ENCODE results near the gene MFAP1. TPM values are rescaled to one million over a fixed set of nuclear protein-coding genes. Genes with fewer than 3 reads are reported as not detected.
A peak's percentile ranks its signal among the peaks of the same experiment; 100 is the strongest.
"Not testable (repeated sequence)": the region's sequence is repeated elsewhere in the genome, so short reads cannot be mapped to it uniquely, and the experiment has no call there.

MFAP1 gene
- total RNA-seq, 6 donors from 2014 or later, result 7.4 to 20.0 (median 17.5) TPM

GRCh38 chr15:43828061-43828657 is 3.7 kb upstream of the MFAP1 start:
- no peaks in the 10 kb centered on the region for H3K27me3 ChIP-seq
- no peak for DNase-seq
- H3K27ac ChIP-seq, result peak overlapping the region in 2 of 4 donors; percentile 76 to 81
- peaks cover 16 to 36% (median 23%) of the 10 kb centered on the region in 4 donors for H3K4me1 ChIP-seq
- H3K9me3 ChIP-seq, result no peaks in the 10 kb centered on the region
- 63 to 70% methylated on average over 6 of the region's 6 CpGs for WGBS, 2 donors
- no peak for ATAC-seq (ENCODE audit: low FRiP score in 2 of 2)
- no peaks in the 10 kb centered on the region for H3K36me3 ChIP-seq
- H3K4me3 ChIP-seq, result peak overlapping the region in 1 of 4 donors; percentile 57
- TF ChIP-seq CTCF (IDR thresholded peaks at IDR 0.05) (no peak), EP300 (IDR thresholded peaks at IDR 0.05) (no peak), POLR2A (IDR thresholded peaks at IDR 0.05) (no peak), POLR2AphosphoS5 (IDR thresholded peaks at IDR 0.05) (no peak)

- no peaks in the 10 kb centered on the region for H3K27me3 ChIP-seq
- peak within 1 kb of the TSS; percentile 51 to 69 (median 58) for H3K4me3 ChIP-seq
- 9 to 10% methylated on average over 24 to 27 of the region's 48 CpGs for WGBS, 2 donors
- DNase-seq (peak; percentile 92 to 96), ATAC-seq (ENCODE audit: low FRiP score in 2 of 2) (peak; percentile 90 to 95)
- H3K9me3 ChIP-seq, result no peaks in the 10 kb centered on the region
- H3K4me1 ChIP-seq, result peaks cover 27 to 51% (median 36%) of the 10 kb centered on the region in 4 donors
- TF ChIP-seq POLR2AphosphoS5 (IDR thresholded peaks at IDR 0.05) (peak in 1 of 2 donors; percentile 58), CTCF (IDR thresholded peaks at IDR 0.05) (no peak), POLR2A (IDR thresholded peaks at IDR 0.05) (peak in 1 of 4 donors; percentile 47), EP300 (IDR thresholded peaks at IDR 0.05) (no peak)
- H3K27ac ChIP-seq, result peak within 1 kb of the TSS; percentile 23 to 81 (median 75)
- H3K36me3 ChIP-seq, result no peaks in the 10 kb centered on the region
These were observed 2.2 kb upstream of the MFAP1 start, which contains the start of gene WDR76 for GRCh38 chr15:43826508-43827341. TSS of gene WDR76 (plus strand) at chr15:43827002. CDS start at chr15:43827033, 31 bp downstream.

- peak overlapping the region in 3 of 4 donors; percentile 51 to 59 (median 57) for H3K4me3 ChIP-seq
- DNase-seq (no peak), ATAC-seq (ENCODE audit: low FRiP score in 2 of 2) (no peak)
- TF ChIP-seq CTCF (IDR thresholded peaks at IDR 0.05) (no peak), EP300 (IDR thresholded peaks at IDR 0.05) (no peak), POLR2A (IDR thresholded peaks at IDR 0.05) (no peak), POLR2AphosphoS5 (IDR thresholded peaks at IDR 0.05) (no peak)
- no peaks in the 10 kb centered on the region for H3K9me3 ChIP-seq
- peaks cover 27 to 57% (median 39%) of the 10 kb centered on the region in 4 donors for H3K4me1 ChIP-seq
- no peaks in the 10 kb centered on the region for H3K27me3 ChIP-seq
- peaks cover 0 to 4% (median under 1%) of the 10 kb centered on the region in 4 donors for H3K36me3 ChIP-seq
- H3K27ac ChIP-seq, result peak overlapping the region in 3 of 4 donors; percentile 23 to 81 (median 76)
- 96 to 97% methylated on average over 11 of the region's 11 CpGs for WGBS, 2 donors
These were observed 1.6 kb upstream of the MFAP1 start for GRCh38 chr15:43826029-43826507.

- H3K27me3 ChIP-seq; H3K9me3 ChIP-seq; ATAC-seq (ENCODE audit: low FRiP score in 2 of 2); H3K36me3 ChIP-seq; H3K4me3 ChIP-seq; DNase-seq; H3K27ac ChIP-seq: not testable (repeated sequence)
- peaks cover 27 to 63% (median 39%) of the 10 kb centered on the region in 4 donors for H3K4me1 ChIP-seq
- 93 to 94% methylated on average over 11 of the region's 11 CpGs for WGBS, 2 donors
These were observed 815 bp upstream of the MFAP1 start for GRCh38 chr15:43825305-43825704.

DNA sequence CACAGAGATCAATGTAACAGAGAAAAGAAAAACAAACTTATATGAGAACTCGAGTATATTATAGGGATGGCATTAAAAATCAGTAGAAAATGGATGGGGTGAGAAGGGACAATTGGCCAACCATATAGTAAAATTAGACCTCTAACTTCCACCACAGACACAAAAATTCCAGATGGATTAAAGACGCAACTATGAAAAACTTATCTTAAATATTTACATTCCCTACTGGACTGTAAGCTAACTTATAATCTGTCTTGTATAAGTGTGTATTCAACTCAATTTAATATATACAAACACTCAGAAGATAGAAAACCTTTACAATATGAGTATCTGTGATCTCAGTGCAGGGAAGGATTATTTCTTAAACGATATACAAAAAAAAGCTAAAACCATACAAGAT is 3.0 kb downstream of the MFAP1 start:
- DNase-seq, result no peak
- no peak for TF ChIP-seq POLR2AphosphoS5 (IDR thresholded peaks at IDR 0.05)
- TF ChIP-seq POLR2A (IDR thresholded peaks at IDR 0.05), result no peak
- no peak for TF ChIP-seq EP300 (IDR thresholded peaks at IDR 0.05)
- TF ChIP-seq CTCF (IDR thresholded peaks at IDR 0.05), result no peak
- Histone ChIP-seq H3K27ac (no peak overlapping the region), H3K4me3 (no peak overlapping the region), H3K9me3 (no peaks in the 10 kb centered on the region), H3K36me3 (peaks cover 0 to 17% (median 7%) of the 10 kb centered on the region in 4 donors), H3K4me1 (peaks cover 27 to 45% (median 32%) of the 10 kb centered on the region in 4 donors), H3K27me3 (no peaks in the 10 kb centered on the region)
- 52 to 66% methylated on average over 3 of the region's 3 CpGs for WGBS, 2 donors
- ATAC-seq (ENCODE audit: low FRiP score in 2 of 2), result no peak

DNA sequence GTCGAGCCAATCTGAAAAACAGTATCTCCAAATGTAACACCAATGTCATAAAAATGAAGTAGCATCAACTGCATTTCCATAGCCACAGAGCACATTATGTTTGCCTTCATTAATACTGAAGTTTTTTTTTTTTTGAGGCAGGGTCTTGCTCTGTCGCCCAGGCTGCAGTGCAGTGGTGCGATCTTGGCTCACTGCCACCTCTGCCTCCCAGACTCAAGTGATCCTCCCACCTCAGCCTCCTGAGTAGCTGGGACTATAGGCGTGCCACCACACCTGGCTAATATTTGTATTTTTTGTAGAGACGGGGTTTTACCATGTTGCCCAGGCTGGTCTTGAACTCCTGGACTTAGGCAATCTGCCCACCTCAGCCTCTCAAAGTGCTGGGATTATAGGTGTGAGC is 9.4 kb downstream of the MFAP1 start:
- not testable (repeated sequence) for DNase-seq; ATAC-seq (ENCODE audit: low FRiP score in 2 of 2); H3K9me3 ChIP-seq; H3K27ac ChIP-seq; H3K4me1 ChIP-seq; H3K4me3 ChIP-seq; H3K27me3 ChIP-seq
- WGBS, 2 donors, result 92 to 99% methylated on average over 5 of the region's 5 CpGs
- H3K36me3 ChIP-seq, result peaks cover 30 to 76% (median 64%) of the 10 kb centered on the region in 4 donors

Measured in upper lobe of left lung (tissue), 6 donors.